Fibroblast of the aortic adventitia (primary cell): Measurements from ENCODE around the gene RPS15A. TPM values are rescaled to one million over a fixed set of nuclear protein-coding genes. Genes with fewer than 3 reads are reported as not detected.
A peak's percentile ranks its signal among the peaks of the same experiment; 100 is the strongest.

Source experiments
- DNase-seq: peaks from one replicate; pipeline ENCODE4 v3.0.0-alpha.2; 2010; ENCODE audit warnings: low read depth
- H3K4me3 ChIP-seq: 2 replicates; pipeline ENCODE4 v1.5.1; 2011; ENCODE audit warnings: low read depth, mild to moderate bottlenecking, control low read depth, low read length, moderate library complexity
- total RNA-seq: library from RNA; depleted of rRNA; stranded (reverse); fragments of >200 nt; gene quantifications from 2 replicates; pipeline ENCODE4 v1.2.3, GENCODE V29; 2012; ENCODE audit warnings: low replicate concordance
- TF ChIP-seq, protein P1 (sequence below): IDR thresholded peaks from 2 replicates; pipeline ENCODE4 v1.5.1; 2011; ENCODE audit warnings: mild to moderate bottlenecking, low read length, control low read depth, inconsistent platforms; ENCODE audit not compliant: insufficient read depth

Gene RPS15A
- total RNA-seq, 1 donor = 2,964 TPM

GRCh38 chr16:18799500-18799899, 9.4 kb upstream of the RPS15A start:
- peak overlapping the region; percentile 86 for H3K4me3 ChIP-seq
- no peak for DNase-seq
- TF ChIP-seq, protein P1, sequence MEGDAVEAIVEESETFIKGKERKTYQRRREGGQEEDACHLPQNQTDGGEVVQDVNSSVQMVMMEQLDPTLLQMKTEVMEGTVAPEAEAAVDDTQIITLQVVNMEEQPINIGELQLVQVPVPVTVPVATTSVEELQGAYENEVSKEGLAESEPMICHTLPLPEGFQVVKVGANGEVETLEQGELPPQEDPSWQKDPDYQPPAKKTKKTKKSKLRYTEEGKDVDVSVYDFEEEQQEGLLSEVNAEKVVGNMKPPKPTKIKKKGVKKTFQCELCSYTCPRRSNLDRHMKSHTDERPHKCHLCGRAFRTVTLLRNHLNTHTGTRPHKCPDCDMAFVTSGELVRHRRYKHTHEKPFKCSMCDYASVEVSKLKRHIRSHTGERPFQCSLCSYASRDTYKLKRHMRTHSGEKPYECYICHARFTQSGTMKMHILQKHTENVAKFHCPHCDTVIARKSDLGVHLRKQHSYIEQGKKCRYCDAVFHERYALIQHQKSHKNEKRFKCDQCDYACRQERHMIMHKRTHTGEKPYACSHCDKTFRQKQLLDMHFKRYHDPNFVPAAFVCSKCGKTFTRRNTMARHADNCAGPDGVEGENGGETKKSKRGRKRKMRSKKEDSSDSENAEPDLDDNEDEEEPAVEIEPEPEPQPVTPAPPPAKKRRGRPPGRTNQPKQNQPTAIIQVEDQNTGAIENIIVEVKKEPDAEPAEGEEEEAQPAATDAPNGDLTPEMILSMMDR = no peak

DNA sequence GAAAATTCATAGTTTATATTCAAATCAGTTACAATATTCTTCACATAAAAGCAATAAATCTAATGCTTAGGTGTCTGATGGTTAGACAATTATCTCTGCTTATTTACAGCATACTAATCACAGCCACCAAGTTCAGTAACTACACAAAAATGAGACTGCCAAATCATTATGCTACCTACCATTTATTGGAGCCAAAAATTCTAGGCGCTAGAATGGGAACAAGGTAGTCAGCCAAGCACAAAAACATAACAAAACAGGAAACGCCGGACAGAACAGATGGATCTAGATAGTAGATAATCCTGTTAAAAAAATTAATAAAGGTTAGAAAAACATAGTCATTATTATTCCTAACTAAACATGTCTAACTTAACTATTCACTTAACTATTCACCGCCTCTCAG, 7.6 kb upstream of the RPS15A start:
- TF ChIP-seq, protein P1 = no peak
- H3K4me3 ChIP-seq = no peak overlapping the region
- no peak for DNase-seq

- no peak overlapping the region for H3K4me3 ChIP-seq
- TF ChIP-seq, protein P1 = no peak
These were observed 6.2 kb upstream of the RPS15A start for GRCh38 chr16:18796377-18796776.

DNA sequence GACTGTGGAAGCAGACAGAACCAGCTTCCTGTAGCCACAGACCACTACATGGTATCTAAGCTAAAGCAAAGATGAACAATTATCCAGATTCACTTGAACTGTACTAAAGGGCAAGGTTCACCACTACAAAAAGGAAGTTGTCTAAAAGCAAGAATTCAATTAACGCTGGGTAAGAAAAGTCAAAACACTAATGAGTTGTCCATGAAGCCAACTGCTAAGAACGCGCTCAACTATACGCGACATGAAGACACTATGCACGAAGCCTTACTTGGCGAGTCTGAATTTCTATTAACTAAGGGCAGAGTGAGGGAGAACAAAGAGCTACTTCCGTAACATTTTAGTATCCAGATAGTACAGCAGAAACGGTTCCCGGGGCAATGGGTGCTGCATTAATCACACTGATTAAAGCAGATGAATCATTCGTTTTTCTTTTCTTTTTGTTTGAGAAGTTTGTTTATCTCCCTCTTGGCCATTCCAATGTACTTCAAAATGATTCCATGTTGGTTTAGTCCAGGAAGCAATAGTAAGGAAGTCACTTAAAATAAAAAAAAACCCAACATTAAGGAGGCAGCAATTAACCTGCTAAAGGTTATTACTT, 2.8 kb upstream of the RPS15A start:
- no peak overlapping the region for H3K4me3 ChIP-seq
- DNase-seq = no peak
- TF ChIP-seq, protein P1 = no peak

More at GRCh38 chr16:18796377-18796776, 6.2 kb upstream of the RPS15A start:
- no peak for DNase-seq

GRCh38 chr16:18789515-18789849, 652 bp downstream of the RPS15A start:
- TF ChIP-seq, protein P1 = no peak
- DNase-seq = no peak
- peak overlapping the region; percentile 94 for H3K4me3 ChIP-seq

DNA sequence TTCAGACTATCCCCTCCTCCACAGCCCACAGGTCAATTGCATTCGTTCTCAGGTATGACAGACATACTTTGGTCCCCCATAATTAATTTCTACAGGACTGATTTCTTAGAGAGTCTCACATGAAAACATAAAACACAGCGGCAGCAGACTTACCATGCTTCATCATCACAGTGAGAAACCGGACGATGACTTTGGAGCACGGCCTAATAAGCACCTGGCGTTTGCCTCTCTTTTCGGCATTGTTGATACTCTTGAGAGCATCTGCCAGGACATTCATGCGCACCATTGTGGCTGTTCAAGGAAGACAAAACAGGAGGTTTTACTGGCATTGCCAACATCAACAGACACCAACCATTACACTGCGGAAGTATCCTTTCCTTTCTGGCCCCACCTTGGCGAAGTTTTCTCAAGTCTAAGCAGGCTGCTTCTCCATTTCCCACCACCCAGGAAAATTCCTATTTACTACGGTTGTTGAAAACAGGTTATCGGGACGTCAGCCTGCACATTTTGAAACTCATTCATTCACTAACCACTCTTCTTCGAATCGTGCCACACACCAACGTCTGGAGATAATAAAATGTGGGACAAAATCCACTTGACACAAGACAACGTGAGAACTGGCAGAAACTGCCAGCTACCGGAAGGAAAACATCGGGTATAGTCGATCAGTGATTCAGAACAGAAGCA, 1.2 kb downstream of the RPS15A start:
- DNase-seq = peak; percentile 28
- H3K4me3 ChIP-seq = peak overlapping the region; percentile 94
- TF ChIP-seq, protein P1 = no peak
